Right kidney (tissue), 9 donors: ENCODE results near the gene OR2G3.

ENCODE experiments used
- DNase-seq: peaks from one replicate; pipeline ENCODE4 v3.0.0-alpha.2; 2016
- long read RNA-seq, 8 donors: transcript quantifications; one replicate each; lab custom pipeline, GENCODE V29; 2026

OR2G3 gene
- long read RNA-seq, donor 1 = 0 reads
- long read RNA-seq, donor 2 = 0 reads
- long read RNA-seq, donor 3 = 0 reads
- long read RNA-seq, donor 4 = 0 reads
- long read RNA-seq, donor 5 = 0 reads
- long read RNA-seq, donor 6 = 0 reads
- long read RNA-seq, donor 7 = 0 reads
- long read RNA-seq, donor 8 = 0 reads

DNA sequence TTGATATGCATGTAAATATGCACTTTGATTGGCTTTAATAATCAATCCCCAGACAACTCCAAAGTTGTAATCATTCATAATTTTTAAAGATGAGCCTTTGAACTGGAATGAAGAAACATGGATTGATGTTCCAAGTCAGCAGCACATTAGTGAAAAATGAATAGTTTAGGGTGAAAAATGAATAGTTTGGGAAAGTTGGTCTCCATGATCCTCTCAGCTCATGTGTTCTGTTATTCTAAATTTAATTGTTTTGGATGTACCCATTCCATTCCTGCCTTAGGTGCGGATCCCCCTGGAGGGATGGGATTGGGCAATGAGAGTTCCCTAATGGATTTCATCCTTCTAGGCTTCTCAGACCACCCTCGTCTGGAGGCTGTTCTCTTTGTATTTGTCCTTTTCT lies at the start of gene OR2G3:
TSS of gene OR2G3 (plus strand) at position 301 of the 400 bp plus-strand sequence. CDS start at position 301, 0 bp downstream.
- no peak for DNase-seq

DNA sequence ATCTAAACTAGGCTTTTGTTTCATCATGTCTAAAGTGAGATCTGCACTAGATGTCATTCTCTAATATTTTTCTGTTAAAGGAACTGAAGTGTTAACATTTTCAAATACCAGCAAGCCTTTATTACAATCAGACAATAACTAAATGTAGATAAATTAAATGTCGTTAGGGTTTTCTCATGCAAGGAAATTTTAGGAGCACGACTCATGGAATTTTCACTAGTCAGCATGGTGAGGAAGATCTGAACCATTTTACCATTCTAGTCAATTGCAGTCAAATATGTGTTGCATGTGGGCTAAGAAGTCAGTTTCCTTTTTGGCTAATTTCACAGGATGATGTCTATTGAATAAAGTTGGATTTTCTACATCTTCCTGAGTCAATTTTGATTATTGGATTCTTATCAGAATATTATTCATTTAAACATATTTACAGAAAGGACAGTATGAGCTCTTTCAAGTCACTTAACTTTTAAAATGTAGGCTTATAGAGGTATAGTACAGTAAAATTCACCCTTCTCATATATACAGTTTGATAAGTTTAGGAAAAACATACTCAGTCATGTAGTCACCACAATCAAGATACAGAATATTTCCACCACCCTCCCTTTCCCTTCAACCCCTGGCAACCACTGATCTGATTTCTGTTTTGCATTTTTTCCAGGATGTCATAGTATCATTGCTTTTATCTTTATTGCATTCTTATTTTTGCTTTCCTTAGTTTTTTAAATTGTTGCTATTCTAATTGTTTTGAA lies 47.3 kb upstream of the OR2G3 start:
- DNase-seq = no peak

DNA sequence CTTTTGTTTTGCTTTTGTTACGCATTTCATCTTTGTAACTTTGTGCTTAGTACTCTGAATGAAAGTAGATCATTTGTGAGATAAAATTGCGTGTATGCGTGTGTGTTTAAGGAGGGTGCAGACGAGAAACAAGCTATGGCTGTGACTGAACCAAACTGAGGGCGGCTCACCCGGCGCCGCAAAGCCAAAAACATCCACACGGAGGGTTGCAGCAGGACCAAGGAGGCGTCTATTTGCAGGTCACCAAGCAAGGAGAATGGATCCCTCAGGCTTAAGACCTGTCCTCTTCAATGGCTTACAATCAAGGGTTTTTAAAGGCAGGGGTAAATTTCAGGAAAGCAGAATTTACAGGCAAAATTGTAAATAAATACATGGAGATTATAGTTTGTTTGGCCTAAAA lies 43.7 kb upstream of the OR2G3 start:
- no peak for DNase-seq

DNA sequence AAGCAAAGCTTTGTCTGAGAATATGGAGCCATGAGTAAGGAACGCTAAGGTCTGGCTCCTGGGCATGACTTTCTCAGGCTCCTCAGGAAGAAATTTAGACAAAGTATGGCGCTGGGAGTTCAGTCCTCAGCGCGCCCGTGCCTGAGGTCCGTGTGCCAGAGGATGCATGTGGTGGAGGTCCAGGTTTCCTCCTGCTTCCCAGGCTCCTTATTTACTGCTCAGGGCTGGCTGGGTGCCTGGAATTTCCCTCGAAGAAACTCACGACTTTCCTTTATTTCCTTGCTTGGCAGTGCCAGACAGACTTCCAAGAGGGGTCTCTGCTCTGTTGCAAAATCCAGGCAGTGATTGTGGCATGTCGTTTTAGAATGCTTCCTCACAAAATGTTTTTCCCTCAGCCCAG lies 43.2 kb upstream of the OR2G3 start:
- no peak for DNase-seq

DNA sequence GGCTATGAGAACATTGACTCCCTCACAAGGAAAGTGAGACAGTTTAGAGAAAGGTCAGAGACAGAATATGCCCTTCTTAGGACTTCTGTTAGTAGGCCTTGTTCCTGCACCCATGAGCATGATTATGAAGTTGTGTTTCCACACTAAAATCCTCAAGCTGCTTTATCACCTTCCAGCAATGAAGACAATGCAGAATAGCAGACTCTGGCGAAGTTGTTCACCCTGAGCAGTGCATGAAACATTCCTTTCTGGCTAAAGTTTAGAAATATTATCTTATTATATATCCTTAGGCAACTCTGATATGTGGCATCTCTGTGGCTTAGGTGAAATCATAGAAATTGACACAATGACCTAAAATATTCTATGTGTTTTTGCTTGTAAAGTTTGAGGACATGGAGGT lies 31.1 kb upstream of the OR2G3 start:
- DNase-seq = no peak

DNA sequence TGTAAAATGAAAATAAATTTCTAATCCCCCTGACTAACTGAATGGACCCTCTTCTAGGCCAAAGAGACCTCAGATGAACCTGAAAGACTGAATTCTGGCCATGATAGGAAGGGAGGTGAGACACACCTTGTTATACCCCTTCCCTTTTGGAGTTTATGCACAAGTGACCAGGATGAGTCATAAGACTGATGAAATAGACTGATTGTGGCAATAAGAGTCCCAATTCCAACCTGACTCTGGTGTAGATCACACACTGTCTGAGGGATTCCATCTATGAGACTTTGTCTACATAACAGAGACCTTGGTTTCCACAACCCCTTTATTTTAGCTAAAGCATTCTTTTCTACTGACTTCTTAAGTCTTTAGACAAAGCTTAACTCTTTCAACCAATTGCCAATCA lies 30.7 kb upstream of the OR2G3 start:
- DNase-seq = no peak

DNA sequence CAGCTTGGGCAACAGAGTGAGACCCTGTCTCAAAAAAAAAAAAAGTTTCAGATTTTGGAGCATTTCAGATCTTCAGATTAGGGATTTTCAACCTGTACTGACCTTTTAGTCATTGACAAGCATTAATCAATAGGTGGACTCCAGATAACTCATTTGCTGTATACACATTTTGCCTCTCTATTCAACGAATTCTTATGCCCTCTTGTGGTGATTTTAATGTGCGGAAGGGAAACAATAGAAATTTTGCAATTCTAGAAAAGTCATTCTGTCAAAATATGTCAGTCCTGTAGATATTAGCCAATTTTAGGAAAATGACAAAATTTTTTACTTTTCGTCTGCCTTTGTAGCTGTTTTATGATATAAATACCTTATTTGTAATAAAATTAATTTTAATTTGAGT lies 28.9 kb upstream of the OR2G3 start:
- no peak for DNase-seq

DNA sequence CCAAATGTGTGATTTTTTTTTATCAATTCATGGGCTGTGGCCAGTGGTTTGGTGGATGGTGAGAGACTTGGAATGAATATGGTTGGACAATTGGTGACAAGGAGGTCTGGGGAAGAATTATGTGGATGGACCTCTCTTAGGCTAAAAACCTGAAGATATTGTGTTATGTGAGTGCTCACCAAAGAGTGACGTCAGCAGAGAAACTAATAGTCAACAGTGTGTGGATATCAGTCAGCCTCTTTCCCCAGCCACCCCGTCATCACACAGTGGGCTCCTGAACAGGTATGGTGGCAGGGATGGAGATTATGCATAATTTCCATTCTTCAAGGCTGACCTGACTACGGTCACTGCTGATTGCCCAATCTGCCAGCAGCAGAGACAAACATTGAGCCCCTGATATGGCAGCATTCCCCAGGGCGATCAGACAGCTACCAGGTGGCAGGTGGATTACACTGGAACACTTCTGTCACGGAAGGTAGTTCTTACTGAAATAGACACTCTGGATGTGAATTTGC lies 26.4 kb upstream of the OR2G3 start:
- no peak for DNase-seq

DNA sequence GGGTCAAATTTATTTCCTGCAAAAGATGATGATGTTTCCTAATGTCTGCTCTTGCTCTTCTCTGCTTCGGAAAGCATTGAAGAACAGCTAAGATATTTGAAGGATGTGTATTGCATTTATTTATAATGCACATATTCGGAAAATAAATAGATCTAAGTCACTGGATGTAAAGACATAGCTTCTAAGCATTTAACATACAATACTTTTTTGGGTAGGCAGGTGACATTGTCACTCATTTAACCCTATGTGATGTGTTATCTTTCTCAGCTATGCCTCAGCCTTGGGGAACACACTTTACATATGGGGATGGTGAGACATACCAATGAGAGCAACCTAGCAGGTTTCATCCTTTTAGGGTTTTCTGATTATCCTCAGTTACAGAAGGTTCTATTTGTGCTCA lies 17.3 kb upstream of the OR2G3 start, which contains the start of gene OR2G2:
TSS of gene OR2G2 (plus strand) at position 301 of the 400 bp plus-strand sequence. CDS start at position 301, 0 bp downstream.
- DNase-seq = no peak

DNA sequence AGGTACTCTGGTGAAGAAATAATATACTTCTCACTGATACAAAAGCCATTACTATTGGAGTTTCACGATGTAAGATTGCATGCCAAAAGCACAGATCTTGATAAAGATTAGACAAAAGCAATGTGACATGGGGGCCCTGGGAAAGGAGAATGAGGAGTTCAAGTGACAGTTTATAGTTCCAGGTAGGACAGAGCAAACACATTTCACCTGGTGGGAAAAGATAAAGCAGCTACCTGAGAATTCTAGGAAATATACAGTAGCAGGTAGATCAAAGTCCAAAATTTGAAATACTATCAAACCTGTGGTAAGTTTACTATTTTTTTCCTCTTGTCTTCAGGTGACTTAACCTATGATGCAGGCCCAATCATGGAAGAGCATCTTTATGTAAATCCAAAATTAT lies 8.0 kb downstream of the OR2G3 start:
- DNase-seq = no peak

DNA sequence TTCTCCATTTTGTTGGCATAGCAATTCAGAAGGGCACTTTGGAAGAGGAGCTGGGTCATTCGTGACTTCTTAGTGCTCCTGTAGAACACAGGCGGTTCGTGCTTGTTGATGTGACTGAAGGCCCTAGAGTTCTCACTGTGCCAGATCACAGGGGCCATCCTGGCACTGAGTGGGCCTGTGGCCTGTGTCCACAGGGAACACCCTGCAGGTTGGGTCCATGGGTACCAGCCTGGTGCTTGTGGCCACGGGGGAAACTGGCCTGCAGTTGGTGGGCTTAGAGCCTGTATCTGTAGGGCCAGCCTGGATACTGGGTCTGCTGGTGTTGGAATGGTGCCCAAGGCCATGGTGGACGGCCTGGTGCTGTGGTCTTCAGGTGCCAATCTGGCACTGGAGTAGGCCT lies 9.2 kb downstream of the OR2G3 start:
- DNase-seq = no peak

DNA sequence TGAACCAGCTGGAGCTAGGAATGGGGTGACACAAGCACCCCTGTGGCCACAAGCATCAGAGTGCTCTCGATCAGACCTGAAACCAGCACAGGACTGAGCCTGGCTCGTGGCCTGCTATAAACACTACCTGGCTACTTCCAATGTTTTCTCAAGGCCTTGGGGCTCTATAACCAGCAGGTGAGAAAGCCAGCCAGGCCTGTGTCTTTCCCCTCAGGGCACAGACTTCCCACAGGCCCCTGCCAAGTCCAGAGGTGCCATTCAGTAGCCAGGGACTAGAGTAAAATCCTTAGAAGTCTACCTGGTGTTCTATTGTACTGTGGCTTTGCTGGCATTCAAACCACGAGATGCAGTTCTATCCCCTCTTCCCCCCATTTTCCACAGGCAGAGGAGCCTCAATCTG lies 22.6 kb downstream of the OR2G3 start:
- no peak for DNase-seq

DNA sequence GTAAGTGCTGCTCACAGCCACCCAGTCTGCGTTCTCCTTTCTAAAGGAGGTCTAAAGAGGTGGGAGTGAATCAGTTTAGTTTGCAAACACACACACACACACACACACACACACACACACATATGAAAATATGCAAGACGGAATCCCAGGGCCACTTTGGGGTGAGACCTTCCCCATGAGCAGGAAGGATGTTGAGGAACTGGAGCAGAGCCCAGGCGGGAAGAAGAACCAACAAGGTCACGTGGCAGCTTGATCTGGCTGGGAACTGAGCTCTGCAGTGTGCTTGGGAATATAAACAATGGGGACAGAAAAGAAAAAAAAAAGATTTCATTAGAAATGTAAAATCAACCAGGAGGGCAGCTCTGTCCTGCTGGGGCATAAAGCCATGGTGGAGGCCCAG lies 32.6 kb downstream of the OR2G3 start:
- no peak for DNase-seq

DNA sequence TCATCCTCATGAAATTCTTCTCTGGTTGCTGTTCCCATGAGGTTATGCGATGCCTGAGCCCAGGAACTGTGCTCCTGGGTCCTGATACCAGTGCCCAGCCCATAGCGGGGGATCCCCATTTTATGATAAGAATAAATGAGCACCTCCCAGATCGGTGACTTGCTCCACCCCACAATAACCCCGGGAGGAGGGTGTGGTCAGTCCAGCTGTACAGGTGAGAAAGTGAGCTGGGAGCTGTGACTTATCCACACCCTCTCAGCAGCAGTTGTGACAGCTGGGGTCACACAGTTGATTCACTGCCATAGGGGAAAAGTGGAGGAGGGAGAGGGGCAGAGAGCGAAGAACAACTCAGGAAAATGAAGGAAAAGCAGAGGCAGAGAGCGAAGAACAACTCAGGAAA lies 33.4 kb downstream of the OR2G3 start:
- no peak for DNase-seq

DNA sequence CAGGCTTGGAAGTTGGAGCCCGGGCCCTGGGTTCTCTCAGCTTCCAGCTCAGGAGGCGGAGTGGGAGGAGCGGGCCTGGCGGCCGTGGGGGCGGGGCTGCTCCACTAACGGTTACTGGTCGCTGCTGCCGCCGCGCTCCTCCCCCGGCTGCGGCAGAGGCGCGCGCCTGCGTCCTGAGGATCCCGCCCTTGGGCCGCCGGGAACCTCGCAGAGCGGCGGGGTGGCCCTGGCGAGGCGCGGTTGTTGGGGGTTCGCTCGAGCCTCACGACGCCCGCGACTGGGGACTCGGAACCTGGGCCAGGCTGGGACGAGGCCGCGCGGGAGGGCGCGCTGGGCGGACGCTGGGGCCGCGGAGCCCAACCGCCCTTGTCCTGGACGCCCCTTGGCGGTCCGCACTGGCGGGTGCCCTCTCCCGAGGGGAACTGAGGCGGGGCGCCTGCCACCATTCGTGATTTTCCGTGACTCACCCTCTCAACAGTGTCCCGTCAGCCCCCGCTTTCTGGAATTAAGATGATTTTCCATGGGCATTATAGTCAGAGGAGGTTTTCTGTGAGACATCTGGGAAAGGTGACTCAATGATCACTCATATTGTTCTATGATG lies 34.1 kb downstream of the OR2G3 start:
- DNase-seq = peak; percentile 16

DNA sequence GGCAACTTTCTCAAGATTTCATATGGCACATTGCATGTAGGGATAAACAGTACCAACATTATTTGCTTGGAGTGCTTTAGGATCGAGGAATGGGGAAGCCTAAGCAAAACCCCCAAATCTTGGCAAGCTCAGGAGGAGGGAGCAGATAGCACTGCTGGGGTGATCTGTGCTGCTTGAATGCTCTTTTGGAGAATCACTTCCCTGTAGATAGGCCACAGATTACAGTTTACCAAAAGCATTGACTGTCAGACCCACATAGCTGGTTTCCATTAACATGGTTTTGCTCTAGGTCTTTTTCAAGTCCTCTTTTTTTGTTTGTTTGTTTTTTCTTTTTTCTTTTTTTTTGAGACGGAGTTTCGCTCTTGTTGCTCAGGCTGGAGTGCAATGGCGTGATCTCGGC lies 37.4 kb downstream of the OR2G3 start:
- no peak for DNase-seq

DNA sequence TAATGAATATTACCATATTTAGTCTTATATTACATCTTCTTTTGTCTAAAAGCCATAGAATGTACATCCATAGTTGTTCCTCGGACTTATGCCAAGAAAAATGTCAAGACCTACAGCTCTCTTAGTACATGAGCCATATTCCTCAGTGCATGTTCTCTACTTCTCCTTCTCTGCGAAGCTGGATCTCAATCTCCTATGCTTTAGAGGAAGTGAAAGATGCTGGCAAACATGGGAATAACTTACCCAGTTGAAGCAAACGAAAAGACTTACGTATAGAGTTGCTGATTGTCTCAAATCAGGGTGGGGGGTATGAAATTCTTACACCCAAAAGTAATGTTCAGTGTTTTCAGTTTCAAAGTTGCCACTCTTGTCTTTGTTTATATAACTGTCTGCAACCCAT lies 41.5 kb downstream of the OR2G3 start:
- no peak for DNase-seq

DNA sequence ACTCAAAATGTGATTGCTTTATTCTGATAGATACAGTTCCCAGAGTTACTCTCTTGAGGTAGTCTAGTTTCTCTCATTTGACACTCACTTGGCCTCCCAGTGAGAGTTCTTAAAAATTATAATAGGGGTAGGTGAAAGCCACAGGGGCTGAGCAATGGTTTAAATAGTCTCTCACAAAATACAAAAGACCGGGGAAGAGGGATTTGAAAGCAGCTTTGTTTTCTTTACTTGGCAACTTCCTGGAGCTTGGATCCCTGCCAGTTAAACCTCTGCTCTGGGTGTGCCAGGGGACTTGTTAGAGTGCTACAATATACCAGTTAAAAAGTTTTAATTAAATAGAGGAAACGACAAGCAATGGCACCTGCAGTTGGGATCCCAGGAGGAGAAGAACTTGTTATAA lies 42.5 kb downstream of the OR2G3 start:
- no peak for DNase-seq

DNA sequence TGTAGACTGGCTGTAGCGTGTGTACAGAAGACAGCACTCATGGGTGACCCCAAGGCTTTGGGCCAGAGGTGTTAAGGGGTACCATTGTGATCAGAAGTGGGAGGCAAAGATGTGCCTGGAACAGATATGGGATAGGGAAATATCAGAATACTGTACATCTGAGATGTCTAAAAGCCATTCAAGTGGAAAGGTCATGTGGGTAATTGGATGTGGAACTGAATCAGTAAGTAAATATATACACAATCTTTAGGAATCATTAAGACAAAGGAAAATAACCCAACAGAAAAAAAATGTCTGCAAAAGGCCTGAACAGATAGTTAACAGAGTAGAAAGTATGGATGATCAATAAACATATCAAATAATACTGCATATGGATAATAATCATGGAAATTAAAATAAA lies 47.7 kb downstream of the OR2G3 start:
- DNase-seq = no peak
